GM19468 (cell line): ENCODE data around the gene TSEN15.
"Not testable (repeated sequence)": the region's sequence is repeated elsewhere in the genome, so short reads cannot be mapped to it uniquely, and the experiment has no call there.

Experiments used
- ATAC-seq: cut with Tn5 transposase; IDR thresholded peaks from one replicate; pipeline ENCODE4 v1.9.1; 2021; ENCODE audit warnings: mild to moderate bottlenecking, moderate library complexity, moderate number of reproducible peaks; ENCODE audit not compliant: unreplicated experiment; ENCODE audit errors: extremely low read depth

TSEN15 gene

DNA sequence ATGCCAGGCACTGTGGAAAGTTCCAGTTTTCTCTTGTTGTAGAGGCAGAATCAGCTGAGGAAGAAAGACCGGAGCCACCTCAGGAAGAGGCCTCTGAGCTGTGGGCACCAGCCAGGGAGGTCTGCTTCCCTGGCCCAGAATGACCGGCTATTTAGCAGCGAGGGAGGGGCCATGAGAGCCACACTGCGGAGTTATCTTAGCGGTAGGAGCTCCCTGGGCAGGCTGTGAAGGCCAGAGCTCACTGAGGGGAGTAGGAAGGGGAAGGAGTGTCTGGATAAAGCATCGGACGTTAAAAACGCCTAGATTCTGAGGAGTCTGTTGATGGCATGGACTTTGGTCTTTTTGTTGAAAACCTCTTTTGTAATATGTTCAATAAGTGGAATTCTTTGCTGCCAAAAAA, 36.5 kb downstream of the TSEN15 start:
- no peak for ATAC-seq

DNA sequence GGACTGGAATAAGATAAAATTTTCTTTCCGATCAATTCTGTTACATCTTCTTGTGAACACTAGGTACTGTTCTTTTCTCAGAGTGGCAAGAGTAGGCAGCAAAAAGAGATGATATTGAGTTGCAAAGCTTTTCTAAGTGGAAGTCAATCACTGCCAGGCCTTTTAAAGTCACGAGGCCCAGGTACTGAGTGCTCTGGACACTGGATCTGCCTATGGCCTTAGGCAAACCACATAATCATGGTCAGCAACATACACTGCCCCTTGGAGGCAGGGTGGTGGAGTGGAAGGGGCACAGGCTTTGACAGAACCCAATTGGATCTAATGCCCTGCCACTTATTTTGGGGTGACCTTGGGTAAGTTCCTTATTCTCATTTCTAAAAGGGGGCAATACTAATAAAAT, 41.5 kb downstream of the TSEN15 start:
- no peak for ATAC-seq

DNA sequence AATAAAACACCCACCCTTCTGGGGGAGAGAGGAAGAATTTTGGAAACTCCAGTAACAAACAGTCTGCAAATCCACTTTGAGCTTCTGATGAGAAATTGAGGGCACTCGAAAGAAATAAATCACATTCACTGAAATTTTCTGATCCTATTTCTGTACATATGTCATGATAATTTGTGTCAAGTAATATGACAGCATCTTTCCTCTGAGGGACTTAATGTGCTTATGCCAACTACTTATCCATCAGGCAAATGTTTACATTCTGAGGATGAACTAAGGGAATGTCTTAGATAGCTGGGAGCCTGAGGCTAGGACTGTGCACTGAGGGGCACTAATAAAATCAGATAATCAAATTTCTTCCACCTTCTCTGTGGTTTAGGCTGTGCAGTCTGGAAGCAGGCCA, 44.5 kb downstream of the TSEN15 start:
- ATAC-seq: no peak

DNA sequence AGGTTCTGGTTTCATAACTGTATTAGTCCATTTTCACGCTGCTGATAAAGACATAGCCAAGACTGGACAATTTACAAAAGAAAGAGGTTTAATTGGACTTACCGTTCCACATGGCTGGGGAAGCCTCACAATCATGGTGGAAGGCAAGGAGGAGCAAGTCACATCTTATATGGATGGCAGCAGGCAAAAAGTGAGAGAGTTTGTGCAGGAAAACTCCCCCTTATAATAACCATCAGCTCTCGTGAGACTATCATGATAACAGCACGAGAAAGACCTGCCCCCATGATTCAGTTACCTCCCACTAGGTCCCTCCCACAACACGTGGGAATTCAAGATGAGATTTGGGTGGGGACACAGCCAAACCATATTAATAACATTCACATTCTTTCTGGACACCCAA, 45.0 kb downstream of the TSEN15 start:
- ATAC-seq: not testable (repeated sequence)

DNA sequence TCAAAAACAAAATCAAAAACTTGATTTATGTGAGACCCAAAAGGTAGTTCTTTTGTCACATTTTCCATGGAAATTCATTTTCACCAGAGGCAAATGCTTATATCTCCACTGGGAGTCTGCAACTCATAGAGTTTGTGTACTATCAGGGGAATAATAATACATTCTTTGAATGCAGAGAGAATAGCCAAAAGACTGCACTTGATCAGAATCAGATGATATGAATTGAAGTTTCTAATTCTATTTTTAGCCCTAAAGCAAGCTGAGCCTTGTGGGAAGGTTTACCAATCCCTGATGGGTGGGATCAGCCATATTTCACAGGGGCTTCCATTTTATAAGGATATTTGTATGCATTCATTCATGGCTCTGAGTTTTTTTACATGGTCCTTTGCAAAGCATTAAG, 49.6 kb downstream of the TSEN15 start:
- no peak for ATAC-seq

DNA sequence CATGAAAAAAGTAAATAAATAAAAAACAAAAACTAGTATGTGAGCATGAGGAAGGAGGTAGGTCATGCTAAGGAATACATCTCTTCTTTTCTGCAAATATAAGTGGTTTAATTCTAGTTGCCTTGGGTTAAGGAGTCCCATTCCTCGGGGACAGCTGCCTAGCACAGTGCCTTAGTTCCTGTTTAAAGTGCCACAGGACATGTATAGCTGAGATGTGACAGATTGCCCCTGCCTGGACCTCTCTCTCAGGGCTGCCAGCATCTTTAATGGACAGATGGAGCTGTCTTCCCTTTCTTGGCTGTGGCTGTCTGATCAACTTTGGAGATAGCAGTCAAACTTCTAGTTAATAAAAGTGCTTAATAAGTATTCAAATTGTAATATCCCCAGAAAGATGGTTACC, 50.0 kb downstream of the TSEN15 start:
- no peak for ATAC-seq

DNA sequence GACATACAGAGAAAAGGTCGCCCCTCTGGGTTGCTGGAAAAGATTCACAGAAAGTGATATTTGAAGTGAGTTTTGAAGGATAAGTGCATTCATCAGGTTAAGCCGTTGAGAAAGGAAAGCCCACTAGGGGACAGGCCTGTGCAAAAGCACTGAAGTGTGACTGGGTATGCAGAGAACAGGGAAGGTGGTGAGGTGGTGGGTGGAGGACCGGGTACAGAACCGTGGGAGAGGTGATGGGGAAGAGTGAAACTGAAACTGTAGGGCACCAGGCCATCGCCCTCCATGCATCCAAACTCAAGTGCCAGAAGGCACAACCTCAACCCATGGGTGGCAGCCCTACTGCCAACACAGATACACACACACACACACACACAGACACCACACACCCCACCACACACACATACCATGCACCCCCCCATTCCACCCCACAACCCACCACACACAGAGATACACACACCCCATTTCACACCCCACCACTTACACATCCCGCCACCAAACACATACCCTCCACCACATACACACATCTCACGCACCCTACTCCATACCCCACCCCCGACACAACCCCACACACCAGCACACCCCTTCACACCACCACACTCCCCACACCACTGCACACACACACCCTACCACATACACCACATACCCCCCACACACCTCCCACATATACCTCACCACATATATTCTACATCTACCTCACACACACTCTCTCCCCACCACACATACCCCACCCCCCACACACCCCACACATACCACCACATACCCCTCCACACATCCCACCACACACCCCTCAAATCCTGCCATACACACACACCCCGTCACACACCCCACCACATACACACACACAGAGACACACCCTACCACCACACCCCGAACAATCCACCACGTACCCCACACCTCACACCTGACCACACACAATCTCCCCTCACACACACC, 59.0 kb downstream of the TSEN15 start:
- no peak for ATAC-seq

DNA sequence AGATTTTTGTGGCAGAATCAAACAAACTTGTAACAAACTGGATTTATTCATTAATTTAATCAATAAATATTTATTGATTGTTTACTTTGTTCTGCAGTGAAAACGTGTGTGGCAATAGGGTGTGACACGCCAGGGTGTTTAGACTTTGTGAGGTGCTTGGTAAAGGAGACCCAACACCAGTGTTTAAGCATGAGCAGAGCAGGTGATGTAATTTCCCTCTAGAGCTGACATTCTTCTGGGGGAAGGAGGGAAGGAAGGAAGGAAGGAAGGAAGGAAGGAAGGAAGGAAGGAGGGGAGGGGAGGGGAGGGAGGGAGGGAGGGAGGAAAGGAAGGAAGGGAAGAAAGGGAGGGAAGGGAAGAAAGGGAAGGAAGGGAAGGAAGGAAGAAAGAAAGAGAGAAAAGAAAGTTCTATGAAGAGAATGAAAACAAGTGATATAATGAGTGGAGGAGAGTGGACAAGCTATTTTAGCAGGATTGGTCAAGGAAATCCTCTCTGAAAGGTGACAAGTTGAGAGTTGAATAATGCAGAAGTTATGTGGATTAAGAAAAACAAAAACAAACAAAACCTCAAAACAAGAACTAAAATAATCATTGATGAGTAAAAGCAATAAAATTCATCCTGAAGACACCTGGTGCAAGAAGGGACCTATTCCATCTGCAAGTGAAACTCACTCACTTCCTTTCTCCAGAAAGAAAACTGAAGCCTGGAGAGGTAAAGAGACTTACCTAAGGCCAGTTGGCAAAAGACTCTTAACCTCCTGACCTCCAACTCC, 60.8 kb downstream of the TSEN15 start:
- no peak for ATAC-seq

DNA sequence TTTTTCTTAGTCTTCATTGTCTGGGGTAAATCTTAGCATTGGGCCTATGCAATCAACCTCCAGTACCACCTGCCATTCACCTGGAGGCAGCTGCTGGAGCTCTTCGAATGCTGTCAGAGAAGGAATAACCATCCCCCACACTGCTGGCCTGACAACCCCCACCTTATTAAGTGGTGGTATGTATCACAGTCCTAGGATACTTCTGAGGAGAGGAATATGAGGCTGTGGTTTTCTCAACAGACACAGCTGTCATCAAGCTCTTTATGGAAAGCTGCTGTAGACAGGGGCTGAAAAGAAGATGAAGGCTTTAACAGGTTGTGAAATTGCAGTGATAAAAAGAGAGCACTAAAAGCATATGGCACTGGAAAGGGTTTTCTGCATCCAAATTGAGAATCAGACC, 61.7 kb downstream of the TSEN15 start:
- no peak for ATAC-seq

DNA sequence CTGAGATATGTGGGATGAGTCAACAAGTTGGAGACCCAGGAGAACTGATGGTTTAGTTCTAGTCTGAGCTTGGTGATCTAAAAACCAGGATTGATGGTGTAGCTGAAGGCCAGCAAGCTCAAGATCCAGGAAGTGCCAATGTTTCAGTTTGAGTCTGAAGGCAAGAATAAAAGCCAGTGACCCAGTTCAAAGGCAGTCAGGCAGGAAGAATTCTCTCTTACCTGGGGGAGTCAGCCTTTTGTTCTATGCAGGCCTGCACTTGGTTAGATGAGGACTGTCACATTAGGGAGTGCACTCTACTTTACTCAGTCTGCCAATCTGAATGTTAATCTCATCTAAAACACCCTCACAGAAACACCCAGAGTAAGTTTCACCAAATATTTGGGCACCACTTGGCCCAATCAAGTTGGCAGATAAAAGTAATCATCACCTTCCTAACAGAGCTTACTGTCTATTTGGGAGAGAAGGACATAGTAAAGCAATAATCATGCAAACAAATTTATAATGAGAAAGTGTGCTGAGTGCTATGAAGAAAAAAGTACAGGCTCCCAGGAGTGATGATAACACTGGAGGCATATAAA, 63.4 kb downstream of the TSEN15 start:
- no peak for ATAC-seq

DNA sequence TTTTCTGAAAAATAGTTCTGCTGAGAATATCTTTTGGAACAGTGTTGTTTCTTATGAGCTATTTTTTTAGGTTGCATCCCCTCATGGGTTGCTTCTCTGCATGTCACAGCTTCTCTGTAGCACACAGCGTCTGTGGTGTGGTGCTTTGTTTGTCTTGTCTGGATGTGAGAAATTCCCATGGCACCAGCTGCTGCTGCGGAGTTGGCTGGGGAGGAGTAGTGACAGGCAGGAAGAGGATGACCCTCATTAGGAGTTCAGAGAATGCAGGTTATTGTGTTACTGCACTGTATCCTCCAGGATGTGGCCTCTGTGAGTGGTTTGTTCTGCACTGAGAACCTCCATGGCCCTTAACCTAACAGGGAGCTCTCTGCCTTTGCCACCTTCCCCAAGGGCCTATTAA, 64.8 kb downstream of the TSEN15 start:
- ATAC-seq: no peak

DNA sequence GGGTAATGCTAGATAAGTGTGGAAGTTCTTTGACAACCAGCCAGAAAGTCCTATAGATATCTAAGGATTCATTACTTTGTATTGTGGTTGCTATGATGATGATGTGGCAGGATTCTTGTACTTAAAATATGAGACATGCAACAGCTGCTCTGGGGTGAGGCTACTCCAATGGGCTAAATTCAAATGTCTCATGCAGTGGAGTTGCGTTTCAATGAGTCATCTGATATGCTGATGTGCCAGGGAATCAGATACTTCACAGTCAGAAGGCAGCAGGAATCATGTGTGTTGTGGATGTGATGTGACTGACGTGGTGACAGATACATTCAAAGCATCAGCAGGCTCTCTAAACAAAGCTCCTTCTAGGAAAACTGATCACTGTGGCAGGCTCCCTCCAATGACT, 66.5 kb downstream of the TSEN15 start:
- ATAC-seq: no peak
